ENCODE measurements around the gene MMS19.

The MMS19 gene

DNA sequence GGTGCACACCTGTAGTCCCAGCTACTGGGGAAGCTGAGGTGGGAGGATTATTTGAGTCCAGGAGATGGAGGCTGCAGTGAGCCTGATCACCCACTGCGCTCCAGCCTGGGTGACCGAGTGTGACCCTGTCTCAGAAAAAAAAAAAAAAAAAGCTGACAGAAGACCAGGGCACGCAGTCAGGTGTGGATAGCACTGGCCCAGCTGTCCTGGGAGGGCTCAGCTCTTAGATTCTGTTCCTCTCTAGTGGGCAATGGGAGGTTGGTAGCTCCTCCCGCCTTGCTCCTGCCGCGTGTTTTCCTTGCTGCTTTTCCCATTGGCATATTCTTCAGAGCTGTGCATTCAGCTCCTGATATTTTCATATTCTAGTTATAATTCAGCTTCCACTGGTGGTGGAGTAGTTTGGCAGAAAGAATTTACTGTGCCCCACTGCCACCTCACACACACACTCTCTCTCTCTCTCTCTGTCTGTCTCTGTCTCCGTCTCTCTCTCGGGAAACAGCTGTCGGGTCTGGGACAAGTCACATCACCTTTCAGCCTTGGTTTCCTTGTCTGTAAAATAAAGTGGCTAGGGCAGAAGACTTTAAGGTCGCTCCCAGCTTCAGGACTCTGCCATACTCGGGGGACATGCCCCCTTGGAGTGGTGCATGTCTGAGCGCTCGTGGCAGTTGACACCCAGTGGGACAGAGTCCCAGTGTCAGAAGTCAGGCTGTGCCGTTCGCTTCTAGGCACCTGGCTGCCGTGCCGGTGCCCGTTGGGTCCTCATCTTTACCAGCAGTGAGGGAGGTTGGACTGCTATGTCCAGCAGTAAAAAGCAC, 48.4 kb upstream of the MMS19 start:
- Histone ChIP-seq H3K27me3 (ENCODE audit: insufficient read depth, low read length, poor library complexity) (no peaks in the 10 kb centered on the region), H3K4me2 (ENCODE audit: insufficient read depth, low read length) (no peak overlapping the region), H3K36me3 (ENCODE audit: insufficient read depth, low read length) (no peaks in the 10 kb centered on the region), H3K4me1 (ENCODE audit: insufficient read depth, low read length) (no peaks in the 10 kb centered on the region), H3K9me3 (ENCODE audit: insufficient read depth, low read length, severe bottlenecking) (no peaks in the 10 kb centered on the region), H3K79me2 (ENCODE audit: insufficient read depth, low read length) (no peaks in the 10 kb centered on the region), H3K9ac (ENCODE audit: low read depth, low read length) (no peak overlapping the region), H4K20me1 (ENCODE audit: insufficient read depth, low read length) (no peaks in the 10 kb centered on the region), H3K4me3 (ENCODE audit: low read depth in 1 of 2, low read length in 2 of 2) (no peak overlapping the region), H3K27ac (ENCODE audit: low read length) (no peak overlapping the region), H2AFZ (ENCODE audit: low read depth, low read length) (no peak overlapping the region)
- TF ChIP-seq, protein P1, sequence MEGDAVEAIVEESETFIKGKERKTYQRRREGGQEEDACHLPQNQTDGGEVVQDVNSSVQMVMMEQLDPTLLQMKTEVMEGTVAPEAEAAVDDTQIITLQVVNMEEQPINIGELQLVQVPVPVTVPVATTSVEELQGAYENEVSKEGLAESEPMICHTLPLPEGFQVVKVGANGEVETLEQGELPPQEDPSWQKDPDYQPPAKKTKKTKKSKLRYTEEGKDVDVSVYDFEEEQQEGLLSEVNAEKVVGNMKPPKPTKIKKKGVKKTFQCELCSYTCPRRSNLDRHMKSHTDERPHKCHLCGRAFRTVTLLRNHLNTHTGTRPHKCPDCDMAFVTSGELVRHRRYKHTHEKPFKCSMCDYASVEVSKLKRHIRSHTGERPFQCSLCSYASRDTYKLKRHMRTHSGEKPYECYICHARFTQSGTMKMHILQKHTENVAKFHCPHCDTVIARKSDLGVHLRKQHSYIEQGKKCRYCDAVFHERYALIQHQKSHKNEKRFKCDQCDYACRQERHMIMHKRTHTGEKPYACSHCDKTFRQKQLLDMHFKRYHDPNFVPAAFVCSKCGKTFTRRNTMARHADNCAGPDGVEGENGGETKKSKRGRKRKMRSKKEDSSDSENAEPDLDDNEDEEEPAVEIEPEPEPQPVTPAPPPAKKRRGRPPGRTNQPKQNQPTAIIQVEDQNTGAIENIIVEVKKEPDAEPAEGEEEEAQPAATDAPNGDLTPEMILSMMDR (IDR thresholded peaks at IDR 0.05; ENCODE audit: borderline replicate concordance, extremely low read depth, low read length, poor library complexity, severe bottlenecking), result no peak
- no peak for TF ChIP-seq EZH2 (IDR thresholded peaks at IDR 0.05; ENCODE audit: borderline replicate concordance, low read depth, low read length, severe bottlenecking)
- DNase-seq, result no peak
- ATAC-seq (ENCODE audit: insufficient read depth, low read depth), result no peak

DNA sequence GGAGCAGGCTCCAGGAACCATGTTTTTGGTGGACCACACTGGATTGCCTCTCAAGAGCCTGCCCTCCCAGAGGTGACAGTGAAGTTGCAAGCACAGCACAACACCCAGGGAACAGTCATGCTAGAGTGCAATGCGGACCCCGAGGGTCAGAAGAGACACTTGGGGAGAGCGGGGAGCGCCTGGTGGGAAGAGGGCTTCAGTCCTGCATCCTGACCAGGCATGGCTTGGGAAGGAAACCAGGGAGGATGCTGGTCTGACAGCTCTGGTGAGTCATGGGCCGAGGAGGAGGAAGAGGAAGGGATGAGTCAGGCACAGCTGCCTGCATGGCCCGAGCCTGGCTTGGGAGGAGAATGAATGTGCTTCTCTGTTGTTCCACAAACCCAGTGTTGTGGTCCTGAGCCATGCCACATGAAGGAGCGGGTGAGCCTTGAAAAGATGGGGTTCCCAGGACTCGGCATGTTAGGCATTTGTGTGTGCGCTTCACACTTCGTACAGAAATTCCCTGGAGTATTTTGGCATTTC, 44.9 kb upstream of the MMS19 start:
- Histone ChIP-seq H3K27ac (ENCODE audit: low read length) (no peak overlapping the region), H3K4me2 (ENCODE audit: insufficient read depth, low read length) (no peak overlapping the region), H3K4me1 (ENCODE audit: insufficient read depth, low read length) (no peaks in the 10 kb centered on the region), H3K79me2 (ENCODE audit: insufficient read depth, low read length) (no peaks in the 10 kb centered on the region), H3K9ac (ENCODE audit: low read depth, low read length) (no peak overlapping the region), H3K27me3 (ENCODE audit: insufficient read depth, low read length, poor library complexity) (no peaks in the 10 kb centered on the region), H3K36me3 (ENCODE audit: insufficient read depth, low read length) (no peaks in the 10 kb centered on the region), H2AFZ (ENCODE audit: low read depth, low read length) (no peak overlapping the region), H3K4me3 (ENCODE audit: low read depth in 1 of 2, low read length in 2 of 2) (no peak overlapping the region), H4K20me1 (ENCODE audit: insufficient read depth, low read length) (no peaks in the 10 kb centered on the region), H3K9me3 (ENCODE audit: insufficient read depth, low read length, severe bottlenecking) (no peaks in the 10 kb centered on the region)
- ATAC-seq (ENCODE audit: insufficient read depth, low read depth), result peak; percentile 42; the same call in 2 of the 3 replicates
- TF ChIP-seq EZH2 (IDR thresholded peaks at IDR 0.05; ENCODE audit: borderline replicate concordance, low read depth, low read length, severe bottlenecking), result no peak
- TF ChIP-seq, protein P1 (IDR thresholded peaks at IDR 0.05; ENCODE audit: borderline replicate concordance, extremely low read depth, low read length, poor library complexity, severe bottlenecking), result no peak
- DNase-seq, result peak; percentile 7

DNA sequence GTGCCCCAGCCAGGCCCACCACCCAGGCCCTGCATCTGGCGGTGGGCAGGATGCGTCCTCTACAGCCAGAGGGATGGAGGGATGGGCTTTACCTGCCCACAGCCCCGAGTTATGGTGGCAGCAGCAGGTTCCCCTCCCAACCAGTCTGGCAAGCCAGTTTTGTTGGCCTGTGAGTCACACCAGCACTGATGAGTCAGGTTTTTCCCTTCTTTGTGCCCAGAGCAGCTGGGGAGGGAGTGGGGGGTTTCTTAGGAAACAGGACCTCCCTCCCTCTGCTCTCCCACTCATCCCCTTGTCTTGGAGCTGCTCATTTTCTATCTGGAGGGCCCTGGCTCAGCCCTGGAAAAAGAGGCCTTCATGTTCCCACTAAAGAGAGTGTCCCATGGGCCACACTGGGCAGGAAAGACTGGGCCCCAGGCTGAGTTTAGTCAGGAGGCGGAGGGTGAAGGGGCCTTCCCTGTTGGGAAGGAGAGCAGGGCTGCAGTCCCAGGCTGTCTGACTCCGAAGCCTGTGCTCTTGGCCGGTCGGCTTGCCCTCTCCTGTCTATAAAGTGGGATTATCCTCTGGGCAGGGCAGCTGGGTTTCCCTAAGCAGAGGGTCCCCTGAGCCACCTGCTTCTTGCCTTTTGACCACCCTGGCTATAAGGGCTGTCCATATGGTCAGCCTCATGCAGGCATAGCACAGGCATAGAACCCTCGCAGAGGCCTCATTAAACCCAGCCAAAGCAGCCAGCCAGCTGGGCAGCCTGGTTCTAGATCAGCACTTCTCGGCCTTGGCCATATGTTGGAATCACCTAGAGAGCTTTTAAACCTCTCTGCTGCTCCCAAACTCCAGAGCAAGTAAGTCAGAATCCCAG, 44.2 kb upstream of the MMS19 start:
- Histone ChIP-seq H2AFZ (ENCODE audit: low read depth, low read length) (no peak overlapping the region), H3K4me2 (ENCODE audit: insufficient read depth, low read length) (no peak overlapping the region), H3K4me3 (ENCODE audit: low read depth in 1 of 2, low read length in 2 of 2) (no peak overlapping the region), H3K79me2 (ENCODE audit: insufficient read depth, low read length) (no peaks in the 10 kb centered on the region), H3K9me3 (ENCODE audit: insufficient read depth, low read length, severe bottlenecking) (no peaks in the 10 kb centered on the region), H4K20me1 (ENCODE audit: insufficient read depth, low read length) (no peaks in the 10 kb centered on the region), H3K4me1 (ENCODE audit: insufficient read depth, low read length) (no peaks in the 10 kb centered on the region), H3K9ac (ENCODE audit: low read depth, low read length) (no peak overlapping the region), H3K27ac (ENCODE audit: low read length) (no peak overlapping the region), H3K36me3 (ENCODE audit: insufficient read depth, low read length) (no peaks in the 10 kb centered on the region), H3K27me3 (ENCODE audit: insufficient read depth, low read length, poor library complexity) (no peaks in the 10 kb centered on the region)
- DNase-seq, result no peak
- TF ChIP-seq, protein P1 (IDR thresholded peaks at IDR 0.05; ENCODE audit: borderline replicate concordance, extremely low read depth, low read length, poor library complexity, severe bottlenecking), result no peak
- TF ChIP-seq EZH2 (IDR thresholded peaks at IDR 0.05; ENCODE audit: borderline replicate concordance, low read depth, low read length, severe bottlenecking), result no peak
- no peak for ATAC-seq (ENCODE audit: insufficient read depth, low read depth)

Measured in DND-41 (cell line).